K562 (cell line): ENCODE data around the gene LRRK1. TPM values are rescaled to one million over a fixed set of nuclear protein-coding genes. Genes with fewer than 3 reads are reported as not detected.

Experiments
- ATAC-seq: fragments of 200-7000 bp; cut with Tn5 transposase; 3 replicates; pipeline ENCODE4 v1.9.1; 2020; ENCODE audit warnings: moderate library complexity
- BruUV-seq: library from RNA; stranded (reverse); fragments of 400-500 nt; replicated peaks from 2 replicates; lab custom pipeline; 2021; lab: Mats Ljungman, UMichigan
- CTCF ChIA-PET: fragments of 300-600 bp; formaldehyde crosslinking; extraction: SDS; loops from one replicate; lab custom pipeline; 2021; ENCODE audit warnings: low intra/inter-chr PET ratio; lab: Yijun Ruan, JAX
- POLR2A ChIA-PET: fragments of 300-600, 350-650 bp; sonication (Branson Sonifier 250); formaldehyde crosslinking; extraction: SDS; loops from one replicate; lab custom pipeline; 2021; ENCODE audit warnings: antibody characterized with exemption, inconsistent platforms; lab: Yijun Ruan, JAX
- DNase-seq, 4 experiments: peaks; one replicate each; pipeline versions ENCODE4 v3.0.0 to v3.0.0-alpha.2; 2011 to 2018; ENCODE audit warnings: low spot score in 3 of 4, mixed read lengths in 3 of 4; ENCODE audit errors: extremely low read depth in 1 of 4
- FAIRE-seq: peaks from 2 replicates; lab custom pipeline; 2011; peaks lifted over from hg19 to GRCh38; lab: Jason Lieb, UNC
- H2AFZ ChIP-seq: 2 replicates; pipeline ENCODE4 v1.6.0; 2011; ENCODE audit warnings: low read depth, low read length, control low read depth, inconsistent platforms
- H3K27ac ChIP-seq: fragments of 200-600 bp; 3 replicates; pipeline ENCODE4 v1.8.0; 2011; ENCODE audit warnings: low read depth, mild to moderate bottlenecking, control low read depth, inconsistent platforms, low read length, moderate library complexity, mixed read lengths; ENCODE audit errors: extremely low read depth
- H3K27me3 ChIP-seq, 2 experiments: fragments of 300-600 bp in 1 of 2; 2 replicates in 1 of 2; 3 replicates in 1 of 2; pipeline versions ENCODE4 v1.6.0 to v1.8.0; 2011; ENCODE audit warnings: inconsistent platforms in 2 of 2, low read length in 2 of 2, mild to moderate bottlenecking in 1 of 2, mixed read lengths in 1 of 2, moderate library complexity in 1 of 2; ENCODE audit not compliant: control insufficient read depth in 2 of 2, insufficient read depth in 2 of 2
- H3K36me3 ChIP-seq: fragments of 300-600 bp; 3 replicates; pipeline ENCODE4 v1.8.0; 2011; ENCODE audit warnings: mild to moderate bottlenecking, low read length, inconsistent platforms; ENCODE audit not compliant: control insufficient read depth, insufficient read depth
- H3K4me1 ChIP-seq, 2 experiments: fragments of 200-600 bp in 1 of 2; replicated peaks in 1 of 2; 2 replicates in 1 of 2; 3 replicates in 1 of 2; pipeline versions ENCODE4 v1.5.1 to v1.8.0; 2011; ENCODE audit warnings: inconsistent platforms in 2 of 2, low read length in 2 of 2, mild to moderate bottlenecking in 1 of 2, mixed read lengths in 1 of 2, moderate library complexity in 1 of 2; ENCODE audit not compliant: control insufficient read depth in 2 of 2, insufficient read depth in 2 of 2
- H3K4me2 ChIP-seq: 2 replicates; pipeline ENCODE4 v1.6.1; 2011; ENCODE audit warnings: low read length, control low read depth, inconsistent platforms, mixed read lengths; ENCODE audit not compliant: insufficient read depth
- H3K4me3 ChIP-seq: fragments of 200-600 bp; sonication (generic), shearing (Covaris generic); 2 replicates; pipeline ENCODE4 v1.5.1; 2016; ENCODE audit warnings: control low read depth, inconsistent platforms
- H3K79me2 ChIP-seq: fragments of 200-600 bp; 3 replicates; pipeline ENCODE4 v1.8.0; 2011; ENCODE audit warnings: low read length, inconsistent platforms; ENCODE audit not compliant: control insufficient read depth, insufficient read depth
- H3K9ac ChIP-seq, 2 experiments: 2 replicates each; pipeline versions ENCODE4 v1.6.0 to v1.6.1; 2011; ENCODE audit warnings: low read depth in 2 of 2, low read length in 2 of 2, control low read depth in 1 of 2, inconsistent platforms in 1 of 2, mild to moderate bottlenecking in 1 of 2, mixed read lengths in 1 of 2; ENCODE audit not compliant: insufficient read depth in 1 of 2
- H3K9me1 ChIP-seq: one replicate; pipeline ENCODE4 v1.6.0; 2011; ENCODE audit warnings: inconsistent platforms, mild to moderate bottlenecking, low read length, moderate library complexity; ENCODE audit not compliant: control insufficient read depth, insufficient read depth
- H3K9me3 ChIP-seq: replicated peaks from 2 replicates; pipeline ENCODE4 v1.5.1; 2011; ENCODE audit warnings: low read depth, low read length, inconsistent platforms; ENCODE audit not compliant: control insufficient read depth, insufficient read depth
- H4K20me1 ChIP-seq: replicated peaks from 2 replicates; pipeline ENCODE4 v1.6.1; 2011; ENCODE audit warnings: low read length, inconsistent platforms, mixed read lengths; ENCODE audit not compliant: control insufficient read depth, insufficient read depth
- CBFA2T2 ChIP-seq: fragments of 450-650 bp; conservative IDR thresholded peaks from 2 replicates; pipeline ENCODE4 v1.6.1; 2017; ENCODE audit warnings: mild to moderate bottlenecking
- CBX1 ChIP-seq: sonication (generic); IDR thresholded peaks from 2 replicates; pipeline ENCODE4 v1.6.1; 2016; ENCODE audit warnings: antibody characterized with exemption, low read depth, mild to moderate bottlenecking
- HINFP ChIP-seq: fragments of 450-650 bp; conservative IDR thresholded peaks from 2 replicates; pipeline ENCODE4 v1.6.1; 2016; ENCODE audit warnings: missing genetic modification characterization, low read depth, mild to moderate bottlenecking, control low read depth, missing compliant biosample characterization
- HNRNPH1 ChIP-seq: fragments of 200-400 bp; formaldehyde crosslinking; optimal IDR thresholded peaks from 2 replicates; pipeline ENCODE3; 2017; ENCODE audit warnings: low read depth, mild to moderate bottlenecking, low read length, moderate library complexity
- IRF1 ChIP-seq: sonication (generic); formaldehyde crosslinking; IDR thresholded peaks from 2 replicates; pipeline ENCODE4 v1.8.0; 2022; ENCODE audit warnings: missing genetic modification reagents, mild to moderate bottlenecking, borderline replicate concordance
- MAFK ChIP-seq: IDR thresholded peaks from 2 replicates; pipeline ENCODE4 v1.6.1; 2011; ENCODE audit warnings: low read length, improper control_type of control experiment
- TAF15 ChIP-seq: fragments of 200-400 bp; formaldehyde crosslinking; IDR thresholded peaks from 2 replicates; pipeline ENCODE4 v1.6.1; 2017; ENCODE audit warnings: mild to moderate bottlenecking, low read depth, low read length, moderate library complexity
- THAP12 ChIP-seq: fragments of 250-450 bp; sonication (Bioruptor Pico); IDR thresholded peaks from 2 replicates; pipeline ENCODE4 v1.9.0; 2021; ENCODE audit warnings: mild to moderate bottlenecking, inconsistent platforms
- ZNF280A ChIP-seq: fragments of 450-650 bp; IDR thresholded peaks from 2 replicates; pipeline ENCODE4 v1.6.1; 2018; ENCODE audit warnings: mild to moderate bottlenecking, low read depth; ENCODE audit not compliant: partially characterized antibody
- WGBS: fragments of 100-300 bp; shearing (Covaris generic); methylation state at CpG from one replicate; pipeline ENCODE4 v1.1.6; 2016; ENCODE audit warnings: low coverage, mixed read lengths; ENCODE audit not compliant: insufficient coverage; ENCODE audit errors: missing lambda C conversion rate; 5-methylcytosine and 5-hydroxymethylcytosine counted together
- in situ Hi-C: fragments of 300-500 bp; cut with MboI; formaldehyde crosslinking; loops from 4 replicates; pipeline ENCODE4 v1.15.0; 2018; ENCODE audit warnings: inconsistent platforms, mixed read lengths
- intact Hi-C: fragments of 100-400 bp; cut with micrococcal nuclease; formaldehyde crosslinking; loops from 2 replicates; pipeline ENCODE4 v1.14.2; 2022
- polyA plus RNA-seq, 8 experiments: library from polyadenylated mRNA; depleted of rRNA in 4 of 8; stranded (reverse) in 5 of 8; unstranded in 3 of 8; fragments of >200 nt; fragmentation: Nextera tagmentation in 2 of 8; fragmentation: Illumina TruSeq in 1 of 8; extraction: Ambion mirVana in 2 of 8; extraction: Trizol in 1 of 8; gene quantifications; 2 replicates each; pipeline versions ENCODE4 v1.2.1 to v1.2.3, GENCODE V29; 2011 to 2014; ENCODE audit warnings: inconsistent platforms in 1 of 8, missing spikeins in 1 of 8
- total RNA-seq, 7 experiments: library from RNA; depleted of rRNA in 6 of 7; stranded (reverse); fragments of >200 nt in 6 of 7; fragmentation: Illumina TruSeq in 2 of 7; extraction: Trizol in 2 of 7; gene quantifications; 2 replicates each; pipeline versions ENCODE4 v1.2.1 to v1.2.3, GENCODE V29; 2011 to 2021; ENCODE audit warnings: low replicate concordance in 1 of 7

The LRRK1 gene
- total and polyA plus RNA-seq, 9 of the 15 experiments (the other 6 are each of a cell fraction or from before 2014, with no cell fraction given), result 0.01 to 1.5 (median 0.11) TPM

DNA sequence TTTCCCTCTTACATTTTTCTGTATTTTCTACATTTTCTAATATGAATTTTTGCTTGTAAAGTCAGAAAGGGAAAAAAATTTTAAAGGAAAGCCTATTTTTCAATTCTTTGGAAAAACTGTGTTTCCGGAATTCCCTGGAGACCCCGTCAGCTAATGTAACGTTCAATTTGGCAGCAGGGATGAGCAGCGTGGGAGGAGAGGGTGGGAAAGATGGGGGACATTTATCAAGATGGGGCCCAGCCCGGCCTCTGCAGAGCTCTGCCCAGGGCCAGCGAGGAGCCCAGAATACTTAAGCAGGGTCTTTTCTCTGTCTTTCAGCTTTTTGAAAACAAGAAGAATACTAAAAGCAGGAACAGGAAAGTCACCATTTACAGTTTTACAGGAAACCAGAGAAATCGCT is 129.0 kb downstream of the LRRK1 start:
- no peak overlapping the region for H3K9ac ChIP-seq
- H3K27me3 ChIP-seq, result peaks cover 68 to 93% of the 10 kb centered on the region in 2 experiments
- DNase-seq, result no peak
- H3K36me3 ChIP-seq, result no peaks in the 10 kb centered on the region
- no peaks in the 10 kb centered on the region for H3K9me3 ChIP-seq
- in situ Hi-C loops, result no loop called here
- H3K9me1 ChIP-seq, result peaks cover 4% of the 10 kb centered on the region
- no peak for ATAC-seq
- no peaks in the 10 kb centered on the region for H3K79me2 ChIP-seq
- ChIA-PET POLR2A (no interaction called here), CTCF (no interaction called here)
- no peak overlapping the region for H3K4me3 ChIP-seq
- H4K20me1 ChIP-seq, result peaks cover 6% of the 10 kb centered on the region; the same call in 1 of the 2 replicates
- no peak overlapping the region for H2AFZ ChIP-seq
- no peak overlapping the region for H3K4me2 ChIP-seq
- BruUV-seq, result no TSS peak
- FAIRE-seq, result no peak
- 1% methylated on average over 7 of the region's 7 CpGs for WGBS
- intact Hi-C loops, result no loop called here
- peaks cover 0 to 6% of the 10 kb centered on the region in 2 experiments; a peak in 1 of 5 replicates for H3K4me1 ChIP-seq
- H3K27ac ChIP-seq, result no peak overlapping the region
- no peak for TF ChIP-seq MAFK
- TF ChIP-seq TAF15, result no peak
- TF ChIP-seq THAP12 (CRISPR knock-in tag), result no peak
- no peak for TF ChIP-seq CBFA2T2
- TF ChIP-seq IRF1 (CRISPR knock-in tag), result no peak
- TF ChIP-seq ZNF280A, result no peak
- no peak for TF ChIP-seq HNRNPH1
- TF ChIP-seq CBX1, result no peak
- no peak for TF ChIP-seq HINFP
